OCI-LY7 (cell line): ENCODE results near the gene TFCP2L1.

Experiments
- CTCF ChIP-seq: fragments of 200-600 bp; sonication (generic); conservative IDR thresholded peaks from 2 replicates; pipeline ENCODE4 v1.5.1; 2014; ENCODE audit warnings: mild to moderate bottlenecking, antibody characterized with exemption, low read length, moderate library complexity, mixed read lengths
- EZH2phosphoT487 ChIP-seq: fragments of 200-600 bp; sonication (generic); IDR thresholded peaks from 2 replicates; pipeline ENCODE4 v1.6.1; 2018; ENCODE audit warnings: low read depth, borderline replicate concordance, mild to moderate bottlenecking, mixed run types, antibody characterized with exemption, low read length, moderate library complexity, mixed read lengths

- TF ChIP-seq CTCF (no peak), EZH2phosphoT487 (no peak)
These were observed 100.6 kb downstream of the TFCP2L1 start for GRCh38 chr2:121184248-121184862.
